SK-N-SH treated with all-trans-retinoic acid at 6 μM for 48 hours (cell line): ENCODE data around the gene TPST2.

ENCODE experiments used
- BACH2 ChIP-seq: fragments of 250-450 bp; sonication (Bioruptor Pico); IDR thresholded peaks from 2 replicates; pipeline ENCODE4 v1.9.0; 2021; ENCODE audit warnings: mild to moderate bottlenecking, borderline replicate concordance
- ESRRG ChIP-seq: fragments of 250-450 bp; sonication (Bioruptor Pico); IDR thresholded peaks from 2 replicates; pipeline ENCODE4 v1.6.1; 2021; ENCODE audit warnings: mild to moderate bottlenecking
- GLIS3 ChIP-seq: fragments of 250-450 bp; sonication (Bioruptor Pico); IDR thresholded peaks from 2 replicates; pipeline ENCODE4 v1.5.0; 2020; ENCODE audit warnings: mild to moderate bottlenecking, moderate library complexity
- SNAI2 ChIP-seq: fragments of 250-450 bp; sonication (Bioruptor Pico); IDR thresholded peaks from 2 replicates; pipeline ENCODE4 v1.5.0; 2020; ENCODE audit warnings: mild to moderate bottlenecking, moderate library complexity
- ZC3H10 ChIP-seq: fragments of 250-450 bp; sonication (Bioruptor Pico); IDR thresholded peaks from 2 replicates; pipeline ENCODE4 v1.5.1; 2021; ENCODE audit warnings: mild to moderate bottlenecking, moderate library complexity
- ZFP30 ChIP-seq: fragments of 450-650 bp; formaldehyde crosslinking; IDR thresholded peaks from 2 replicates; pipeline ENCODE4 v1.5.0; 2022; ENCODE audit warnings: mild to moderate bottlenecking, moderate library complexity
- TF ChIP-seq, protein P1 (sequence below): fragments of 250-450 bp; sonication (Bioruptor Pico); IDR thresholded peaks from 2 replicates; pipeline ENCODE4 v1.8.0; 2020; ENCODE audit warnings: mild to moderate bottlenecking, moderate library complexity, borderline replicate concordance
- TF ChIP-seq, protein P2 (sequence below): fragments of 250-450 bp; sonication (Bioruptor Pico); IDR thresholded peaks from 2 replicates; pipeline ENCODE4 v1.5.0; 2020; ENCODE audit warnings: mild to moderate bottlenecking, moderate library complexity

DNA sequence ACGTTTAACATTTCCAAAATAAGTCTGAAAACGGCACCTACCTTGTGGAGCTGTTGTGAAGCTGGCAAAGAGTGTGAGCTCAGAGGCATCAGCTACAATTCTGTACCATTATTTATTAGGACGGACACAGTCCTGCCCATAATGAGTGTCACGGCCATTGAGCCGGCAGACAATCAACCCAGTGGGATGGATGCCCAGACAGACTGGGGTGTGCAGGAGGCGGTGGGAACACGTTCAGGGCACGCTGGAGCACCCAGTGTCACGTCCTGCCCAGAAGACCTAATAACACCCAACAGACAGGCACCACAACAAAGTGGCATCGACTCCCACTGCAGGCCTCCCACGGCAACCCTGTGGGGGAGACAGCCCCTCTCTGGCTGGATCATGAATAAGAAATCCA is 34.5 kb downstream of the TPST2 start:
- TF ChIP-seq BACH2 (CRISPR knock-in tag) (no peak), ZFP30 (CRISPR knock-in tag) (no peak), SNAI2 (CRISPR knock-in tag) (no peak), ZC3H10 (CRISPR knock-in tag) (no peak), ESRRG (CRISPR knock-in tag) (no peak), GLIS3 (CRISPR knock-in tag) (no peak)
- TF ChIP-seq, protein P1, sequence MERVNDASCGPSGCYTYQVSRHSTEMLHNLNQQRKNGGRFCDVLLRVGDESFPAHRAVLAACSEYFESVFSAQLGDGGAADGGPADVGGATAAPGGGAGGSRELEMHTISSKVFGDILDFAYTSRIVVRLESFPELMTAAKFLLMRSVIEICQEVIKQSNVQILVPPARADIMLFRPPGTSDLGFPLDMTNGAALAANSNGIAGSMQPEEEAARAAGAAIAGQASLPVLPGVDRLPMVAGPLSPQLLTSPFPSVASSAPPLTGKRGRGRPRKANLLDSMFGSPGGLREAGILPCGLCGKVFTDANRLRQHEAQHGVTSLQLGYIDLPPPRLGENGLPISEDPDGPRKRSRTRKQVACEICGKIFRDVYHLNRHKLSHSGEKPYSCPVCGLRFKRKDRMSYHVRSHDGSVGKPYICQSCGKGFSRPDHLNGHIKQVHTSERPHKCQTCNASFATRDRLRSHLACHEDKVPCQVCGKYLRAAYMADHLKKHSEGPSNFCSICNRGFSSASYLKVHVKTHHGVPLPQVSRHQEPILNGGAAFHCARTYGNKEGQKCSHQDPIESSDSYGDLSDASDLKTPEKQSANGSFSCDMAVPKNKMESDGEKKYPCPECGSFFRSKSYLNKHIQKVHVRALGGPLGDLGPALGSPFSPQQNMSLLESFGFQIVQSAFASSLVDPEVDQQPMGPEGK (CRISPR knock-in tag): no peak
- TF ChIP-seq, protein P2, sequence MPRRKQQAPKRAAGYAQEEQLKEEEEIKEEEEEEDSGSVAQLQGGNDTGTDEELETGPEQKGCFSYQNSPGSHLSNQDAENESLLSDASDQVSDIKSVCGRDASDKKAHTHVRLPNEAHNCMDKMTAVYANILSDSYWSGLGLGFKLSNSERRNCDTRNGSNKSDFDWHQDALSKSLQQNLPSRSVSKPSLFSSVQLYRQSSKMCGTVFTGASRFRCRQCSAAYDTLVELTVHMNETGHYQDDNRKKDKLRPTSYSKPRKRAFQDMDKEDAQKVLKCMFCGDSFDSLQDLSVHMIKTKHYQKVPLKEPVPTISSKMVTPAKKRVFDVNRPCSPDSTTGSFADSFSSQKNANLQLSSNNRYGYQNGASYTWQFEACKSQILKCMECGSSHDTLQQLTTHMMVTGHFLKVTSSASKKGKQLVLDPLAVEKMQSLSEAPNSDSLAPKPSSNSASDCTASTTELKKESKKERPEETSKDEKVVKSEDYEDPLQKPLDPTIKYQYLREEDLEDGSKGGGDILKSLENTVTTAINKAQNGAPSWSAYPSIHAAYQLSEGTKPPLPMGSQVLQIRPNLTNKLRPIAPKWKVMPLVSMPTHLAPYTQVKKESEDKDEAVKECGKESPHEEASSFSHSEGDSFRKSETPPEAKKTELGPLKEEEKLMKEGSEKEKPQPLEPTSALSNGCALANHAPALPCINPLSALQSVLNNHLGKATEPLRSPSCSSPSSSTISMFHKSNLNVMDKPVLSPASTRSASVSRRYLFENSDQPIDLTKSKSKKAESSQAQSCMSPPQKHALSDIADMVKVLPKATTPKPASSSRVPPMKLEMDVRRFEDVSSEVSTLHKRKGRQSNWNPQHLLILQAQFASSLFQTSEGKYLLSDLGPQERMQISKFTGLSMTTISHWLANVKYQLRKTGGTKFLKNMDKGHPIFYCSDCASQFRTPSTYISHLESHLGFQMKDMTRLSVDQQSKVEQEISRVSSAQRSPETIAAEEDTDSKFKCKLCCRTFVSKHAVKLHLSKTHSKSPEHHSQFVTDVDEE (CRISPR knock-in tag): no peak
